GM23338 (cell line): Measurements from ENCODE around the gene NLK. TPM values are rescaled to one million over a fixed set of nuclear protein-coding genes. Genes with fewer than 3 reads are reported as not detected.

Experiments
- ATAC-seq: fragments of 200-7000 bp; cut with Tn5 transposase; 3 replicates; pipeline ENCODE4 v1.9.1; 2020
- DNase-seq: peaks from one replicate; pipeline ENCODE4 v3.0.0-alpha.2; 2015; ENCODE audit warnings: low spot score
- H2AFZ ChIP-seq: fragments of 200-600 bp; sonication (generic); 2 replicates; pipeline ENCODE4 v1.8.0; 2016; ENCODE audit warnings: antibody characterized with exemption, mild to moderate bottlenecking, moderate library complexity
- H3F3A ChIP-seq: fragments of 200-600 bp; sonication (generic); replicated peaks from 2 replicates; pipeline ENCODE4 v1.8.0; 2017; ENCODE audit warnings: antibody characterized with exemption, mixed run types, low read depth
- H3K27ac ChIP-seq: fragments of 200-600 bp; sonication (generic); 2 replicates; pipeline ENCODE4 v1.6.1; 2016; ENCODE audit warnings: low read depth
- H3K27me3 ChIP-seq: fragments of 200-600 bp; sonication (generic); 2 replicates; pipeline ENCODE4 v1.8.0; 2016; ENCODE audit warnings: mild to moderate bottlenecking, mixed run types, moderate library complexity; ENCODE audit not compliant: insufficient read depth
- H3K36me3 ChIP-seq: fragments of 200-600 bp; sonication (generic); 2 replicates; pipeline ENCODE4 v1.8.0; 2016; ENCODE audit warnings: mild to moderate bottlenecking; ENCODE audit not compliant: insufficient read depth
- H3K4me1 ChIP-seq: fragments of 200-600 bp; sonication (generic); 2 replicates; pipeline ENCODE4 v1.8.0; 2016; ENCODE audit warnings: mild to moderate bottlenecking, moderate library complexity; ENCODE audit not compliant: insufficient read depth
- H3K4me2 ChIP-seq: fragments of 200-600 bp; sonication (generic); 2 replicates; pipeline ENCODE4 v1.7.1; 2017; ENCODE audit warnings: mixed run types
- H3K4me3 ChIP-seq: fragments of 200-600 bp; sonication (generic); 2 replicates; pipeline ENCODE4 v1.6.1; 2016; ENCODE audit warnings: mixed run types
- H3K79me2 ChIP-seq: fragments of 200-600 bp; sonication (generic); replicated peaks from 2 replicates; pipeline ENCODE4 v1.8.0; 2017; ENCODE audit warnings: mild to moderate bottlenecking; ENCODE audit not compliant: insufficient read depth
- H3K9me2 ChIP-seq: fragments of 200-600 bp; sonication (generic); 2 replicates; pipeline ENCODE4 v1.8.0; 2017; ENCODE audit not compliant: insufficient read depth
- H4K20me1 ChIP-seq: fragments of 200-600 bp; sonication (generic); replicated peaks from 2 replicates; pipeline ENCODE4 v1.8.0; 2017; ENCODE audit warnings: mild to moderate bottlenecking; ENCODE audit not compliant: insufficient read depth
- H3K27ac Mint-ChIP-seq: 2 replicates; pipeline ENCODE4 v1.8.0; 2020; ENCODE audit warnings: inconsistent platforms, mild to moderate bottlenecking, moderate library complexity, mixed read lengths
- H3K27me3 Mint-ChIP-seq: 3 replicates; pipeline ENCODE4 v1.8.0; 2022; ENCODE audit warnings: low read depth, mild to moderate bottlenecking, moderate library complexity, mixed read lengths, inconsistent platforms; ENCODE audit not compliant: insufficient read depth, poor library complexity
- H3K36me3 Mint-ChIP-seq: 3 replicates; pipeline ENCODE4 v1.8.0; 2021; ENCODE audit warnings: low read depth, mild to moderate bottlenecking, inconsistent platforms, moderate library complexity, mixed read lengths
- H3K4me1 Mint-ChIP-seq: 3 replicates; pipeline ENCODE4 v1.8.0; 2020; ENCODE audit warnings: mild to moderate bottlenecking, inconsistent platforms, mixed read lengths
- H3K4me3 Mint-ChIP-seq: 3 replicates; pipeline ENCODE4 v1.8.0; 2021; ENCODE audit warnings: moderate library complexity, mild to moderate bottlenecking, inconsistent platforms, mixed read lengths
- H3K9me3 Mint-ChIP-seq: 3 replicates; pipeline ENCODE4 v1.8.0; 2020; ENCODE audit warnings: moderate library complexity, mild to moderate bottlenecking, inconsistent platforms, mixed read lengths
- CREB1 ChIP-seq: fragments of 250-450 bp; sonication (Bioruptor Pico); IDR thresholded peaks from 2 replicates; pipeline ENCODE4 v1.5.0; 2020; ENCODE audit warnings: low read depth, mild to moderate bottlenecking, moderate library complexity
- EZH2 ChIP-seq: fragments of 200-600 bp; sonication (generic); IDR thresholded peaks from one replicate; pipeline ENCODE4 v1.8.0; 2017; ENCODE audit warnings: antibody characterized with exemption, mild to moderate bottlenecking, low read depth; ENCODE audit not compliant: unreplicated experiment
- EZH2phosphoT487 ChIP-seq: fragments of 200-600 bp; sonication (generic); IDR thresholded peaks from one replicate; pipeline ENCODE4 v1.8.1; 2018; ENCODE audit warnings: antibody characterized with exemption; ENCODE audit not compliant: unreplicated experiment
- JUNB ChIP-seq: IDR thresholded peaks from one replicate; pipeline ENCODE4 v1.6.1; 2016; ENCODE audit warnings: antibody characterized with exemption; ENCODE audit not compliant: unreplicated experiment
- NANOG ChIP-seq: IDR thresholded peaks from 2 replicates; pipeline ENCODE4 v1.6.1; 2016; ENCODE audit warnings: antibody characterized with exemption, borderline replicate concordance
- POLR2AphosphoS5 ChIP-seq: IDR thresholded peaks from 2 replicates; pipeline ENCODE4 v1.6.1; 2016; ENCODE audit warnings: antibody characterized with exemption, low read depth
- STAT1 ChIP-seq: IDR thresholded peaks from one replicate; pipeline ENCODE4 v1.6.1; 2016; ENCODE audit warnings: antibody characterized with exemption; ENCODE audit not compliant: unreplicated experiment
- ZNF114 ChIP-seq: fragments of 250-450 bp; sonication (Bioruptor Pico); IDR thresholded peaks from 2 replicates; pipeline ENCODE4 v1.5.0; 2020; ENCODE audit warnings: mild to moderate bottlenecking, moderate library complexity
- ZNF331 ChIP-seq: fragments of 250-450 bp; sonication (Bioruptor Pico); IDR thresholded peaks from 2 replicates; pipeline ENCODE4 v1.5.0; 2020; ENCODE audit warnings: low read depth, mild to moderate bottlenecking, moderate library complexity
- ZNF462 ChIP-seq: fragments of 250-450 bp; sonication (Bioruptor Pico); IDR thresholded peaks from 2 replicates; pipeline ENCODE4 v1.5.0; 2020; ENCODE audit warnings: mild to moderate bottlenecking, moderate library complexity
- polyA plus RNA-seq: library from polyadenylated mRNA; unstranded; fragments of >200 nt; fragmentation: Nextera tagmentation; extraction: Ambion mirVana; gene quantifications from 2 replicates; pipeline ENCODE4 v1.2.1, GENCODE V29; 2016
- total RNA-seq: library from RNA; depleted of rRNA; stranded (reverse); fragments of >200 nt; shearing (Covaris generic); gene quantifications from 2 replicates; pipeline ENCODE4 v1.2.3, GENCODE V29; 2014
- TF ChIP-seq, protein P1 (sequence below), 2 experiments: fragments of 200-600 bp in 1 of 2; sonication (generic) in 1 of 2; conservative IDR thresholded peaks; 2 replicates each; pipeline versions ENCODE4 v1.5.1 to v1.6.1; 2016 to 2017; ENCODE audit warnings: antibody characterized with exemption in 2 of 2, low read depth in 2 of 2, mild to moderate bottlenecking in 2 of 2, moderate library complexity in 1 of 2
- TF ChIP-seq, protein P2 (sequence below): IDR thresholded peaks from one replicate; pipeline ENCODE4 v1.6.1; 2018; ENCODE audit warnings: antibody characterized with exemption; ENCODE audit not compliant: unreplicated experiment
- TF ChIP-seq, protein P3 (sequence below): IDR thresholded peaks from 2 replicates; pipeline ENCODE4 v1.6.1; 2016; ENCODE audit warnings: antibody characterized with exemption

The NLK gene
- total and polyA plus RNA-seq, 2 experiments from 2014 or later: 34.7 to 78.5 TPM

DNA sequence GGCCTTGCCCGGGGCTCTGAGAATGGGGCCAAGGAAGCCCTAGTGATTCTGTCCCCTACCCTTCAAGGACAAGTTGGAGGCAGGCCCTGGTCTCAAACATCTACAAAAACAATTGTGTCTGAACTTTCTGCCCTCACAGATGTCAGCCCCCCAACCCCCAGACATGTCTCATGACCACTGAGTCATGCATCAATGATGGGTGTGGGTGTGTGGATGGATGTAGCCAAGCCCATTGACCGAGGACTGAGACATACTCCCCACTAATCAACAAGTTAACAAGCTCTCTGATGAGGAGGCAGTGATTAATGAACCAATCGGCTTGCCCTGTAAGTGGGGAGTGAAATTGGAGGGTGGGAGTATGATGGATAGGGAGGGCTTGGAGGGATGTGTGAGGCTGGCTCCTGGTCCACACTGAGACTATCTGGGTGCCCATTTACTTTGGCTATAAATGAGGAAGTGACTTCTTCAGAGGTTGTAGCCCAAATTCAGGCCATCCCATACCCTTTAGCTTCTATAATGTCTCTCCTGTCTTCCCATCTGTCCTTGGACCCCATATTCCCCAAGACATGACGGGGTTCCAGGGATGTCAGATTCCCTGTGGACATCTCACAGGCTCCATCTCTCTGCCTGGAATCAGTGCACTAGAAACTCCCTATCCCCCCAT lies 179.4 kb downstream of the NLK start:
- Histone ChIP-seq H4K20me1 (no peaks in the 10 kb centered on the region), H3F3A (no peaks in the 10 kb centered on the region), H3K79me2 (no peaks in the 10 kb centered on the region), H3K4me1 (no peaks in the 10 kb centered on the region), H3K27me3 (no peaks in the 10 kb centered on the region), H3K4me2 (no peak overlapping the region), H2AFZ (no peak overlapping the region), H3K27ac (no peak overlapping the region), H3K9me2 (peaks cover 6% of the 10 kb centered on the region; the same call in 1 of the 2 replicates), H3K36me3 (no peaks in the 10 kb centered on the region), H3K4me3 (no peak overlapping the region)
- peaks cover 13% of the 10 kb centered on the region for H3K27me3 Mint-ChIP-seq
- peaks cover 21% of the 10 kb centered on the region for H3K36me3 Mint-ChIP-seq
- no peak overlapping the region for H3K4me3 Mint-ChIP-seq
- no peak for TF ChIP-seq ZNF331 (CRISPR knock-in tag)
- TF ChIP-seq, protein P1, sequence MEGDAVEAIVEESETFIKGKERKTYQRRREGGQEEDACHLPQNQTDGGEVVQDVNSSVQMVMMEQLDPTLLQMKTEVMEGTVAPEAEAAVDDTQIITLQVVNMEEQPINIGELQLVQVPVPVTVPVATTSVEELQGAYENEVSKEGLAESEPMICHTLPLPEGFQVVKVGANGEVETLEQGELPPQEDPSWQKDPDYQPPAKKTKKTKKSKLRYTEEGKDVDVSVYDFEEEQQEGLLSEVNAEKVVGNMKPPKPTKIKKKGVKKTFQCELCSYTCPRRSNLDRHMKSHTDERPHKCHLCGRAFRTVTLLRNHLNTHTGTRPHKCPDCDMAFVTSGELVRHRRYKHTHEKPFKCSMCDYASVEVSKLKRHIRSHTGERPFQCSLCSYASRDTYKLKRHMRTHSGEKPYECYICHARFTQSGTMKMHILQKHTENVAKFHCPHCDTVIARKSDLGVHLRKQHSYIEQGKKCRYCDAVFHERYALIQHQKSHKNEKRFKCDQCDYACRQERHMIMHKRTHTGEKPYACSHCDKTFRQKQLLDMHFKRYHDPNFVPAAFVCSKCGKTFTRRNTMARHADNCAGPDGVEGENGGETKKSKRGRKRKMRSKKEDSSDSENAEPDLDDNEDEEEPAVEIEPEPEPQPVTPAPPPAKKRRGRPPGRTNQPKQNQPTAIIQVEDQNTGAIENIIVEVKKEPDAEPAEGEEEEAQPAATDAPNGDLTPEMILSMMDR (conservative IDR thresholded peaks at IDR 0.05; ENCODE audit: low read depth in 2 of 2): no peak
- TF ChIP-seq EZH2phosphoT487: no peak
- TF ChIP-seq, protein P2, sequence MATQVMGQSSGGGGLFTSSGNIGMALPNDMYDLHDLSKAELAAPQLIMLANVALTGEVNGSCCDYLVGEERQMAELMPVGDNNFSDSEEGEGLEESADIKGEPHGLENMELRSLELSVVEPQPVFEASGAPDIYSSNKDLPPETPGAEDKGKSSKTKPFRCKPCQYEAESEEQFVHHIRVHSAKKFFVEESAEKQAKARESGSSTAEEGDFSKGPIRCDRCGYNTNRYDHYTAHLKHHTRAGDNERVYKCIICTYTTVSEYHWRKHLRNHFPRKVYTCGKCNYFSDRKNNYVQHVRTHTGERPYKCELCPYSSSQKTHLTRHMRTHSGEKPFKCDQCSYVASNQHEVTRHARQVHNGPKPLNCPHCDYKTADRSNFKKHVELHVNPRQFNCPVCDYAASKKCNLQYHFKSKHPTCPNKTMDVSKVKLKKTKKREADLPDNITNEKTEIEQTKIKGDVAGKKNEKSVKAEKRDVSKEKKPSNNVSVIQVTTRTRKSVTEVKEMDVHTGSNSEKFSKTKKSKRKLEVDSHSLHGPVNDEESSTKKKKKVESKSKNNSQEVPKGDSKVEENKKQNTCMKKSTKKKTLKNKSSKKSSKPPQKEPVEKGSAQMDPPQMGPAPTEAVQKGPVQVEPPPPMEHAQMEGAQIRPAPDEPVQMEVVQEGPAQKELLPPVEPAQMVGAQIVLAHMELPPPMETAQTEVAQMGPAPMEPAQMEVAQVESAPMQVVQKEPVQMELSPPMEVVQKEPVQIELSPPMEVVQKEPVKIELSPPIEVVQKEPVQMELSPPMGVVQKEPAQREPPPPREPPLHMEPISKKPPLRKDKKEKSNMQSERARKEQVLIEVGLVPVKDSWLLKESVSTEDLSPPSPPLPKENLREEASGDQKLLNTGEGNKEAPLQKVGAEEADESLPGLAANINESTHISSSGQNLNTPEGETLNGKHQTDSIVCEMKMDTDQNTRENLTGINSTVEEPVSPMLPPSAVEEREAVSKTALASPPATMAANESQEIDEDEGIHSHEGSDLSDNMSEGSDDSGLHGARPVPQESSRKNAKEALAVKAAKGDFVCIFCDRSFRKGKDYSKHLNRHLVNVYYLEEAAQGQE: no peak
- TF ChIP-seq STAT1: no peak
- no peak for TF ChIP-seq POLR2AphosphoS5
- no peak for TF ChIP-seq CREB1 (CRISPR knock-in tag)
- TF ChIP-seq ZNF114: no peak
- no peak for TF ChIP-seq ZNF462 (CRISPR knock-in tag)
- TF ChIP-seq, protein P3, sequence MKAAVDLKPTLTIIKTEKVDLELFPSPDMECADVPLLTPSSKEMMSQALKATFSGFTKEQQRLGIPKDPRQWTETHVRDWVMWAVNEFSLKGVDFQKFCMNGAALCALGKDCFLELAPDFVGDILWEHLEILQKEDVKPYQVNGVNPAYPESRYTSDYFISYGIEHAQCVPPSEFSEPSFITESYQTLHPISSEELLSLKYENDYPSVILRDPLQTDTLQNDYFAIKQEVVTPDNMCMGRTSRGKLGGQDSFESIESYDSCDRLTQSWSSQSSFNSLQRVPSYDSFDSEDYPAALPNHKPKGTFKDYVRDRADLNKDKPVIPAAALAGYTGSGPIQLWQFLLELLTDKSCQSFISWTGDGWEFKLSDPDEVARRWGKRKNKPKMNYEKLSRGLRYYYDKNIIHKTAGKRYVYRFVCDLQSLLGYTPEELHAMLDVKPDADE: no peak
- TF ChIP-seq EZH2: no peak
- no peak for TF ChIP-seq NANOG
- TF ChIP-seq JUNB: no peak
- no peak overlapping the region; the same call in 1 of the 2 replicates for H3K27ac Mint-ChIP-seq
- H3K9me3 Mint-ChIP-seq: peaks cover 15% of the 10 kb centered on the region
- DNase-seq (no peak), ATAC-seq (no peak)
- no peaks in the 10 kb centered on the region; the same call in 2 of the 3 replicates for H3K4me1 Mint-ChIP-seq
